HPDE6-E6E7 (cell line): Measurements from ENCODE around the gene CPLX4.
"Not testable (repeated sequence)": the region's sequence is repeated elsewhere in the genome, so short reads cannot be mapped to it uniquely, and the experiment has no call there.

Experiments
- DNase-seq: peaks from one replicate; pipeline ENCODE4 v3.0.0; 2011; ENCODE audit warnings: missing footprints; ENCODE audit errors: extremely low spot score

CPLX4 gene

GRCh38 chr18:59271606-59272220 lies 46.7 kb downstream of the CPLX4 start:
- DNase-seq: no peak

DNA sequence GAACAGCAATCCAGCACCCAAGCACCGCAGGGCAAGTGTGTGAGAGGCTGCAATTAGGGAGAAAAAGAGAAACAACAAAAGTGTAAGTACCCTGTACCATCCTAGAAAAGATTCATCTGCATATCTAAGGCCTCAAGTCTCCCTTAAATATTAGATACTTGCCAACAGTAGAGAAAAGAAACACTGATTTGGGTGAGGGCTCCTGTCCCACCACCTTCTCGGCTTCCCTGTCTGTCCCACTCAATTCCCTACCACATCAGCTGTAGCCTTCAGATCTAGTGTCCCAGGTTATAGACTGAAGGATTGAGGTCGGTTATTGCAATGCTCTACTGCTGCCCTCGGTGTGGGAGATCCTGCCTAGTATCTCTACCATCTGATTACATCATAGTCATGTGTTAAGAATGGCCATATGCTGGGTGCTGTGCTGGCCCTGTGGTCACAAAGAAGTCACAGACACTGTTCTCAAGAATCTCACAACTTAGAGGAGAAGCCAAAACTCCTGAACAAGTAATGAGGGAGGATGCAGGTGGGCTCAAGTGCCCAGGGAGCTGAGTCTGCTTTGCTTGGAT lies 47.7 kb downstream of the CPLX4 start:
- DNase-seq: no peak

DNA sequence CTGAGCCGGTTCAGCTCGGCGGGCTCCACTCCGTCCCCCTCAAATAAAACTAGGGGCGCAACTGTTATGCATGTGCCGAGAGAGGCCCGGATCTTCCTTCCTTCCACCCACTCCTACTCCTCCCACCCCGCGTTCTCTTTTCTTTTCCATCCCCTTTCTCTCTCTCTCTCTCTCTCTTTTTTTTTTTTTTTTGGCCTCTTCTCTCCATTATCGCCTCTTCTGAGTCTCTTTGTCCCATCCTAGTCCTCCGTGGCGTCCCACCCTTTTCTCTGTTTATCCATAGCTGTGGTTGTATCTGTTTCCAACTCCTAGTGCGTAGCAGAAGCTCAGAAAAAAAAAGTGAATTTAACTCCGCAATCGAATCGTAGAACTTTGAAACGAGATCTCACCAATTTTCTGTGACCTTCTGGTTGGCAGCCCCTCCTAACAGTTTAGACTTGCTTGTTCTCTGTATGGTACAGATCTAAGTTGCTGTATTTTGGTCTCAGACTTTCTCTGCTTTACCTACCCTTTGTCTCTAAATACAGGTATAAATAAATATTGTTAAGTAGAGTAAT lies 48.8 kb downstream of the CPLX4 start:
- DNase-seq: no peak

DNA sequence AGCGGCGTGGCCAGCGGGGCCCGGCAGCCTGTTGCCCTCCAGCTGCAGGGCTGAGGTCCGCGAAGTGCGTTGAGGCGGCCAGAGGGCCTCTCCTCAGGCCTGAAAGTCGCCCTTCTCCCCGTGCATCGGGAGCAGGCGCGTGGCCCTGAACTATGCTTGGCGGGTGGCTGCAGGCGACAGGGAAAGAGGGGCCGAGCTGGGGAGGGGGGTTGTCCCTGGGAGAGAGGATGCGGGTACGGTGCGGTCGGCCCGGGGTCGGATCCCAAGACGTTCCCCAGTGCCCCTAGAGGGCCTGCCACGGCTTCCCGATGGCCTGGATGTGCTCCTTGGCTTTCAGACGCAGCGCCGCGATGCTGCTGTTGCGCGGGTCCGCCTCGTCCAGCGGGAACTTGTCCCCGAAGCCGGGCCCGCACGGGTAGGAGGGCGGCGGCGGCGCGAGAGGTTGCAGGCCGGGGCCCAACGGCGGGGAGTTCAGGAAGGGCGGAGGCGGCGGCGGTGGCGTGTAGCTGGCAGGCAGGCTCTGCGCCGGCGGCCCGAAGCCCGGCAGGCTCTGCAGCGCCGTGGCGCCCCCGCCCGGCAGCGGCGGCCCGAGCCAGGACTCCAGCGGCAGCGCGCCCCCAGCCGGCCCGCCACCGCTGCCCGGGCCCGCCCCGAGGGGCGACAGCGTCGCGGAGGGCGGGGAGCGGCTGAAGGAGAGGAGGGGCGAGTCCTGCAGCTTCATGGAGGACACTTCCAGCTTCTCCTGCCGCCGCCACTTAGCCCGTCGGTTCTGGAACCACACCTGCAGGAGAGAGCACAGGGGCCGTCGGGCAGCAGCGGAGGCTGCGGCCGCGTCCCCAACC lies 49.5 kb downstream of the CPLX4 start:
- no peak for DNase-seq

- no peak for DNase-seq
Measured at GRCh38 chr18:59268127-59268720, 50.2 kb downstream of the CPLX4 start.

DNA sequence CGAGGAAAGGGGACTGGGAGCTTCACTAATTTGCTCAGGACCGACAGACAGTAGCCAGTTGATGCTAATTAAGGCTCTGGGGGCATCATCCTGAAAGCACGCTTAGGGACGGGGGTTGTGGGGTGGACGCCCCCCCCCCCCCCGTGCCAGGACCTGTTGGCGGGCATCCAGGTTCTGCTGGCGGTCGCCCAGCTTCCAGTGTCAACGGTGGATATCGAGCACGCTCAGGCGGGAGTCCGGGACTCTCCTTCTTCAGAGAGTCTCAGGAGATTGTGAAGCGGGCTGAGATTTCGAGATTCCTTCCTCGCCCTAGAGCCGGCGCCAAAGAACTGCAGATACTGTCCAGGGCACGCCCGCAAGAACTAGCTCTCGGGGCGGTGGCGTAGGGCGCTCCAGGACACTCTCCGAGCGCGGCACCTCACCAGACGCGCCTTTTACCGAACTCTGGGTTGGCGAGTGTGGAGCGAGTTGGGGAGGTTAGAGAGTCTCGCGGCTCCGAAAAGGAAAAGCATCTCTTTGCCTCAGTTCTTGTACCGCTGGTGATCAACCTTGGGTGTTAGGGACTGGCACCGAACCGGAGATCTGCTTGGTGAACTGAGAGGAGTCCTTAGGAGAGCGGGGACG lies 50.8 kb downstream of the CPLX4 start:
- DNase-seq: no peak

GRCh38 chr18:59266886-59267502 lies 51.5 kb downstream of the CPLX4 start:
- no peak for DNase-seq

DNA sequence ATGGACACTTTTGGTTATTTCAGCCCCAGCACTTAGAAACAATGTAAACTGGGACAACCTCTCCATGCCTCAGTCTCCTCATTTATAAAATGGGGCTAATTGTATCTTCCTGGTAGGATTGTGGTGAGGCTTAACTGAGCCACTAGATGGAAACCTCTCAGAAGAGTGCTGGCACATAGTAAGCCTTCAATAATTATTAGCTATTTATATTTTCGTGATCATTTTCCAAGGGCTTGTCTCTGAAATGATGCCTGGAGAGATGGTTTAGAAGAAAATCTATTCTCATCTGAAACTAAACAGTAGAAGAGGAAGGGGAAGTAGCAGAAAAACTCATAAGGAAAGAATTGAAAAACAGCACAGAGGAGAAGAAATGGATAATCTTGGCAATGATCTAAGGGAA lies 52.0 kb downstream of the CPLX4 start:
- DNase-seq: no peak

- no peak for DNase-seq
Measured at GRCh38 chr18:59265974-59266369, 52.5 kb downstream of the CPLX4 start.

DNA sequence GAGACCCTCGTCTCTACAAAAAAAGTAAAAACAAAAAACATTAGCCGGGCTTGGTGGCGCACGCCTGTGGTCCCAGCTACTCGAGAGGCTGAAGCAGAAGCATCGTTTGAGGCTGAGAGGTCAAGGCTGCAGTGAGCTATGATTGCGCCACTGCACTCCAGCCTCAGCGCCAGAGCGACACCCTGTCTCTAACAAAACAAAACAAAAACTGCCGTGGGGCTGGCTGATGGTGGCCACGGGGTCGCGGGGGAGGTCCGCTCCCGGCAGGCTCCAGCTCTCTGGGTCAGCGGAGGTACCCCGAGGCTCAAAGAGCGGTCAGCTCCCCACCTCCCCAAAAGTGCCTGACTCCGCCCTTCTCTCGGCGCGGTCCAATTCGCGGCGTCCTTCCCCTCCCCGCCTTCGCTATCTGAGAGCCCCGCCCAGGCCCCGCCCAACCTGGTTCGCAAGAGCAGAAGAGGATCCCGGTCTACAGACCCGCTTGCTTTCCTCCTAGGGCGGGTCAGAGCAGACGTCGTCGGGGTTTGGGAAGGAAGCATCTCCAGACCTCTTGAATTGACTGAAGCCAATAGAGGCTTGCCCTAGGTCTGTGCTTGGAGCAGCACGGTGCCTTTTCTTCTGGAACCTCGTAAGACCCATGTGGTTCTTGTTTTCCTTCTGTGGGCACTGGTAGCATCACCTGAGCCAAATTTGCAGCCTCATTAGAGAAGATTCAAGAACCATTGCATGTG lies 53.0 kb downstream of the CPLX4 start:
- no peak for DNase-seq

DNA sequence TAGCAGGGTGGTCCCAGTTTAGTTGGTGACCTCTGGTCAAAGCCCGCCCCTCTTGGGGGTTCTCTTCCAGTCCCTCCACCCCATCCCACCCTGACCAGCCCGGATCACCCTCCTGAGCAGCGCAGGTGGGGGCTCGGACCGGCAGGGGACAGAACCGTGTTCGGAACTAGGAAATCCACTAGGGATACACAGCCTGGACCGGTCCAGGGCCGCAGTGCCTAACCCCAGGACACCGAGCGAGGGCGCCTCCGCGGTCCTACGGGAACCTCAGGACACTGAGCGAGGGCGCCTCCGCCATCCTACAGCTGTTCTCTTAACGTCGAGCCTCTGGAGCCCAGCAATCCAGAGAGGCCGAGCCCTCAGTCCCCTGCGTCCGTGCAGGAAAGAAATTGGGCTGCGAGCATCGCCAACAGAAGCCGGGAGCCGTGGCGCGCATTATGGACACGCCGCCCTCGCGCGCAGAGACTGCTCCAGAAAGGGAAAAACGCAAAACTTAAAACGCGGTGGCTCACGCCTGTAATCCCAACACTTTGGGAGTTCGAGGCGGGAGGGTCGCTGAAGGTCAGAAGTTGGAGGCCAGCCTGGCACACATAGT lies 53.7 kb downstream of the CPLX4 start:
- DNase-seq: no peak

- DNase-seq: no peak
Measured at GRCh38 chr18:59264121-59264571, 54.3 kb downstream of the CPLX4 start.

- no peak for DNase-seq
Measured at GRCh38 chr18:59263661-59264060, 54.8 kb downstream of the CPLX4 start.

DNA sequence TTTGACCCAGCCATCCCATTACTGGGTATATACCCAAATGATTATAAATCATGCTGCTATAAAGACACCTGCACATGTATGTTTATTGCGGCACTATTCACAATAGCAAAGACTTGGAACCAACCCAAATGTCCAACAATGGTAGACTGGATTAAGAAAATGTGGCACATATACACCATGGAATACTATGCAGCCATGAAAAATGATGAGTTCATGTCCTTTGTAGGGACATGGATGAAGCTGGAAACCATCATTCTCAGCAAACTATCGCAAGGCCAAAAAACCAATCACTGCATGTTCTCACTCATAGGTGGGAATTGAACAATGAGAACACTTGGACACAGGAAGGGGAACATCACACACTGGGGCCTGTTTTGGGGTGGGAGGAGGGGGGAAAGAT lies 56.2 kb downstream of the CPLX4 start:
- not testable (repeated sequence) for DNase-seq

DNA sequence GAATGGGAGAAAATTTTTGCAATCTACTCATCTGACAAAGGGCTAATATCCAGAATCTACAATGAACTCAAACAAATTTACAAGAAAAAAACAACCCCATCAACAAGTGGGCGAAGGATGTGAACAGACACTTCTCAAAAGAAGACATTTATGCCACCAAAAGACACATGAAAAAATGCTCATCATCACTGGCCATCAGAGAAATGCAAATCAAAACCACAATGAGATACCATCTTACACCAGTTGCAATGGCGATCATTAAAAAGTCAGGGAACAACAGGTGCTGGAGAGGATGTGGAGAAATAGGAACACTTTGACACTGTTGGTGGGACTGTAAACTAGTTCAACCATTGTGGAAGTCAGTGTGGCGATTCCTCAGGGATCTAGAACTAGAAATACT lies 56.6 kb downstream of the CPLX4 start:
- not testable (repeated sequence) for DNase-seq

DNA sequence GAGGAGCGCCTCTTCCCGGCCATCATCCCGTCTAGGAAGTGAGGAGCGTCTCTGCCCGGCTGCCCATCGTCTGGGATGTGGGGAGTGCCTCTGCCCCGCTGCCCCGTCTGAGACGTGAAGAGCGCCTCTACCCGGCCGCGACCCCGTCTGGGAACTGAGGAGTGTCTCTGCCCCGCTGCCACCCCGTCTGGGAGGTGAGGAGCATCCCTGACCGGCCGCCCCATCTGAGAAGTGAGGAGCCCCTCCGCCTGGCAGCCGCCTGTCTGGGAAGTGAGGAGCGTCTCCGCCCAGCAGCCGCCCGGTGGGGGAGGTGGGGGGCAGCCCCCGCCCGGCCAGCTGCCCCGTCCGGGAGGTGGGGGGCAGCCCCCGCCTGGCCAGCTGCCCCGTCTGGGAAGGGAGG lies 63.0 kb downstream of the CPLX4 start:
- not testable (repeated sequence) for DNase-seq

GRCh38 chr18:59249199-59249774 lies 69.2 kb downstream of the CPLX4 start:
- peak; percentile 38 for DNase-seq

GRCh38 chr18:59246796-59247195 lies 71.7 kb downstream of the CPLX4 start:
- DNase-seq: no peak
